OCI-LY7 (cell line): ENCODE measurements around the gene TRPM8.

Source experiments
- EZH2phosphoT487 ChIP-seq: fragments of 200-600 bp; sonication (generic); IDR thresholded peaks from 2 replicates; pipeline ENCODE4 v1.6.1; 2018; ENCODE audit warnings: low read depth, borderline replicate concordance, mild to moderate bottlenecking, mixed run types, antibody characterized with exemption, low read length, moderate library complexity, mixed read lengths
- TF ChIP-seq, protein P1 (sequence below): fragments of 200-600 bp; sonication (generic); conservative IDR thresholded peaks from 2 replicates; pipeline ENCODE4 v1.5.1; 2014; ENCODE audit warnings: mild to moderate bottlenecking, antibody characterized with exemption, low read length, moderate library complexity, mixed read lengths

DNA sequence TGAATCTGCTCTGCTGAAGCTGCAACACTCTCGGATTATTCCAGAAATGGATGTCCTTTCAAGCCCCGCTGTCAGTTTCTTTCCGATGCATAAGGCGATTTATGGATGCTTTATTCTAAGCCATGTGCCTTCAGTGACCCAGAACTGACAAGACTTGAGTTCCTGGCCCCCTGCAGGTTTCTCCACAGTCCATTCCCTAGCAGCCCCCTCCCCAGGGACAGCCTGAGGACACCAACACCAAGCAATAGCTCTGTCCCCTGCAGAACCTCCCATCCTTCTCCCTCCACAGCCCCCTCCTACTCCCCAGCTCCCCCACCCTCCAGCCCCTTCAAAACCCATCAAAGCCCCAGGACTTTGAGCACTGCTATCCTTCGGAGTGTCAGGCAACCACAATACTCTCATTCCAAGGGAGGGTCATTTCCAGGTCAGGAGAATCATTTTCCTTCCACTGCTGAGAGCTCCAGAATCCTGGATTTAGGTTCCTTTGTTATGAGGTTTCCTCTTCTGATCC lies 108.8 kb downstream of the TRPM8 start:
- TF ChIP-seq, protein P1, sequence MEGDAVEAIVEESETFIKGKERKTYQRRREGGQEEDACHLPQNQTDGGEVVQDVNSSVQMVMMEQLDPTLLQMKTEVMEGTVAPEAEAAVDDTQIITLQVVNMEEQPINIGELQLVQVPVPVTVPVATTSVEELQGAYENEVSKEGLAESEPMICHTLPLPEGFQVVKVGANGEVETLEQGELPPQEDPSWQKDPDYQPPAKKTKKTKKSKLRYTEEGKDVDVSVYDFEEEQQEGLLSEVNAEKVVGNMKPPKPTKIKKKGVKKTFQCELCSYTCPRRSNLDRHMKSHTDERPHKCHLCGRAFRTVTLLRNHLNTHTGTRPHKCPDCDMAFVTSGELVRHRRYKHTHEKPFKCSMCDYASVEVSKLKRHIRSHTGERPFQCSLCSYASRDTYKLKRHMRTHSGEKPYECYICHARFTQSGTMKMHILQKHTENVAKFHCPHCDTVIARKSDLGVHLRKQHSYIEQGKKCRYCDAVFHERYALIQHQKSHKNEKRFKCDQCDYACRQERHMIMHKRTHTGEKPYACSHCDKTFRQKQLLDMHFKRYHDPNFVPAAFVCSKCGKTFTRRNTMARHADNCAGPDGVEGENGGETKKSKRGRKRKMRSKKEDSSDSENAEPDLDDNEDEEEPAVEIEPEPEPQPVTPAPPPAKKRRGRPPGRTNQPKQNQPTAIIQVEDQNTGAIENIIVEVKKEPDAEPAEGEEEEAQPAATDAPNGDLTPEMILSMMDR: no peak
- no peak for TF ChIP-seq EZH2phosphoT487
